ENCODE results near the gene SEC23B. TPM values are rescaled to one million over a fixed set of nuclear protein-coding genes. Genes with fewer than 3 reads are reported as not detected.
A peak's percentile ranks its signal among the peaks of the same experiment; 100 is the strongest.

The SEC23B gene
- total and polyA plus RNA-seq, 2 of the 13 experiments (the other 11 are each of a cell fraction or from before 2014, with no cell fraction given), result 114 to 120 TPM

GRCh38 chr20:18566892-18567738 is 59.4 kb downstream of the SEC23B start, which contains the start of gene SMIM26 (continued):
- TF ChIP-seq DPF2 (CRISPR knock-in tag; IDR thresholded peaks at IDR 0.05; ENCODE audit: borderline replicate concordance, low read depth), result no peak
- no peak for TF ChIP-seq ZNF672 (CRISPR knock-in tag; IDR thresholded peaks at IDR 0.05)
- TF ChIP-seq ARHGAP35 (CRISPR knock-in tag; IDR thresholded peaks at IDR 0.05; ENCODE audit: borderline replicate concordance), result peak; percentile 94
- no peak for TF ChIP-seq ZUFSP (CRISPR knock-in tag; IDR thresholded peaks at IDR 0.05; ENCODE audit: borderline replicate concordance)
- peak; percentile 99 for TF ChIP-seq SPEN (CRISPR knock-in tag; IDR thresholded peaks at IDR 0.05; ENCODE audit: low read depth)
- TF ChIP-seq ZBTB37 (CRISPR knock-in tag; IDR thresholded peaks at IDR 0.05), result no peak
- TF ChIP-seq ZNF567 (CRISPR knock-in tag; IDR thresholded peaks at IDR 0.05; ENCODE audit: borderline replicate concordance), result peak; percentile 83; the same call in 1 of the 2 replicates
- TF ChIP-seq SUZ12 (IDR thresholded peaks at IDR 0.05; ENCODE audit: low read depth, low read length), result peak; percentile 35
- peak; percentile 2 for TF ChIP-seq ZFP36L1 (CRISPR knock-in tag; IDR thresholded peaks at IDR 0.05)
- peak; percentile 85; the same call in 1 of the 2 replicates for TF ChIP-seq ZNF33B (CRISPR knock-in tag; IDR thresholded peaks at IDR 0.05)
- peak; percentile 79 for TF ChIP-seq YY1 (IDR thresholded peaks at IDR 0.05; ENCODE audit: insufficient read depth, insufficient replicate concordance, low read depth, low read length)
- peak; percentile 98 for TF ChIP-seq YEATS4 (CRISPR knock-in tag; IDR thresholded peaks at IDR 0.05; ENCODE audit: borderline replicate concordance)
- TF ChIP-seq ZSCAN20 (CRISPR knock-in tag; IDR thresholded peaks at IDR 0.05; ENCODE audit: borderline replicate concordance), result peak; percentile 92
- peak; percentile 97 for TF ChIP-seq ZBTB38 (CRISPR knock-in tag; IDR thresholded peaks at IDR 0.05)
- TF ChIP-seq TOE1 (CRISPR knock-in tag; IDR thresholded peaks at IDR 0.05), result peak; percentile 77
- TF ChIP-seq ZNF773 (CRISPR knock-in tag; IDR thresholded peaks at IDR 0.05; ENCODE audit: borderline replicate concordance), result peak; percentile 78; the same call in 1 of the 2 replicates
- TF ChIP-seq ZNF17 (CRISPR knock-in tag; IDR thresholded peaks at IDR 0.05), result no peak
- peak; percentile 95 for TF ChIP-seq PHF21A (CRISPR knock-in tag; IDR thresholded peaks at IDR 0.05)
- no peak for TF ChIP-seq EZH2 (conservative IDR thresholded peaks at IDR 0.05; ENCODE audit: low read depth, low read length)
- peak; percentile 88; the same call in 1 of the 2 replicates for TF ChIP-seq TP53 (CRISPR knock-in tag; conservative IDR thresholded peaks at IDR 0.05)
- TF ChIP-seq ZNF839 (CRISPR knock-in tag; IDR thresholded peaks at IDR 0.05; ENCODE audit: borderline replicate concordance), result peak; percentile 98; the same call in 1 of the 2 replicates
- TF ChIP-seq ZNF124 (CRISPR knock-in tag; IDR thresholded peaks at IDR 0.05), result peak; percentile 94; the same call in 1 of the 2 replicates
- peak; percentile 68 for TF ChIP-seq BCL6 (CRISPR knock-in tag; IDR thresholded peaks at IDR 0.05)
- peak; percentile 75; the same call in 1 of the 2 replicates for TF ChIP-seq RXRB (CRISPR knock-in tag; IDR thresholded peaks at IDR 0.05; ENCODE audit: borderline replicate concordance)
- TF ChIP-seq GPBP1L1 (CRISPR knock-in tag; IDR thresholded peaks at IDR 0.05), result no peak
